Measurements from ENCODE around the gene RNF183.

The RNF183 gene, protein sequence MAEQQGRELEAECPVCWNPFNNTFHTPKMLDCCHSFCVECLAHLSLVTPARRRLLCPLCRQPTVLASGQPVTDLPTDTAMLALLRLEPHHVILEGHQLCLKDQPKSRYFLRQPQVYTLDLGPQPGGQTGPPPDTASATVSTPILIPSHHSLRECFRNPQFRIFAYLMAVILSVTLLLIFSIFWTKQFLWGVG

DNA sequence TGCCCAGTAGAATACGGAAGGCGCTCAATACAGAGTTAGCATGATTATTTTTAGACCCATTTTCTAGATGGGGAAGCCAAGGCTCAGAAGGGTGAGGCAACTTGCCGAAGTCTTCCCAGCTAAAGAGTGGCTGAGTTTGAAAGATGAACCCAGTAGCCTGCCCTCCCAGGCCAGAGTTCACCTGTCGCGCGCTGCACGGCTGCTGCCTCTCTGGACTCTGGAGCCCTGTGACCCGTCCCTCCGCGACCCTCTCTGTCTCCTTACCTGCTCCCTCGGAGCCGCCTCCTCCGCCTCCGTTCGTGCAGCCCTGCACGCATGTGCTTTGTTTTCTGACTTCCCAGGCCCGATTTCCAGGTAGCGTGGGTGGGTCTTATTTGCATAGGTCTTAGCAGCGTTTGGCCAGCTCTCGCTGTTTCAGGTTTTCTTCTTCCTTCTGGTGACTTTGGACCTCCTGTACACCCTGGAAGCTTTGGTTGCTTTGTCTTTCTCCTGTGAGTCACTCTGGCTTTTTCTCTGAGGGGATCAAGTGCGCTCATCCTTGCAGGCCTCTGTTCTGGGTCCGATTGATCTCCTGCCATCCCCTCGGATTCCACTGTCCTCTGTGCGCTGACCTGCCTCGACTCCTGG, at the start of gene RNF183:
RNF183 (minus strand) TSS at position 585 of the 627 bp plus-strand sequence. CDS start 5,192 bp downstream, outside the sequence.
- Histone ChIP-seq H3K9me3 (ENCODE audit: control insufficient read depth, low read depth, low read length) (no peaks in the 10 kb centered on the region), H3K36me3 (ENCODE audit: control insufficient read depth, low read depth, low read length) (no peaks in the 10 kb centered on the region), H3K4me3 (ENCODE audit: low read length) (no peak within 1 kb of the TSS), H3K27ac (ENCODE audit: low read length) (no peak within 1 kb of the TSS), H3K27me3 (ENCODE audit: control insufficient read depth, insufficient read depth, low read length) (no peaks in the 10 kb centered on the region), H3K4me1 (ENCODE audit: control insufficient read depth, low read depth, low read length) (no peaks in the 10 kb centered on the region), H3K9ac (ENCODE audit: low read length) (no peak within 1 kb of the TSS)

DNA sequence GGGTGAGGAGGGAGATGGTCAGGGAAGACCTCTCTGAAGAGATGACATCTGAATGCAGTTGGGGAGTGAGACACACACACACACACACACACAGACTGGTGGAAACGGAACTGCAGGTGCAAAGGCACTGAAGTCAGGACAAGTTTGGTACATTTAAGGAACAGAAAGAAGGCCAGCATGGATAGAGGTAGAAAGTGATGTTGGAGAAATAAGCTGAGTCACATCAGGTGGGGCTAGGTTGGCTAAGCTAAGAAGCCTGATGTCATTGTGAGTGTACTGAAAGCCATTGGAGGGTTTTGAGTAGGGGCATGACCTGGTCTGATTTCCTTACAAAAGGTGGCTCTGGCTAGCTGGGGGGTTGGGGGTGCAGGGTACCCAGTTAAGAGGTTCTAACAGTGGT, 49.2 kb upstream of the RNF183 start:
- H3K27ac ChIP-seq (ENCODE audit: low read length) = no peak overlapping the region
- H3K4me1 ChIP-seq (ENCODE audit: control insufficient read depth, low read depth, low read length) = peaks cover 9% of the 10 kb centered on the region
- H3K4me3 ChIP-seq (ENCODE audit: low read length) = no peak overlapping the region
- H3K27me3 ChIP-seq (ENCODE audit: control insufficient read depth, insufficient read depth, low read length) = peaks cover 36% of the 10 kb centered on the region
- H3K9me3 ChIP-seq (ENCODE audit: control insufficient read depth, low read depth, low read length) = no peaks in the 10 kb centered on the region
- H3K9ac ChIP-seq (ENCODE audit: low read length) = no peak overlapping the region
- no peaks in the 10 kb centered on the region for H3K36me3 ChIP-seq (ENCODE audit: control insufficient read depth, low read depth, low read length)

DNA sequence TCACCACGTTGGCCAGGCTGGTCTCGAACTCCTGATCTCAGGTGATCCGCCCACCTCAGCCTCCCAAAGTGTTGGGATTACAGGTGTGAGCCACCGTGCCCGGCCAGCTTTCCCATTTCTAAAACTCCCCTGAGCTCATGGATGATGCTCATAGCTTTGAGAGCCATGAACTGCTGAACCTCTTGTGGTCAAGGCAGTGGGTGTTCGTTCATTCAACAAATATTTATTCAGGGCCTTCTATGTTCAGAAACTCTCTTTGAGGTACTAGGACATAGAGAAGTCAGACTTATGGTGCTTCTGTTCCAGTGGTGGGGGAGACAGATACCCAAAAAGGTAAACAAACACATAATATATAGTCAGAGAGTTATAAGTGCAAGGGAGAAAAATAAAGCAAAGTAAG, 48.8 kb upstream of the RNF183 start:
- no peaks in the 10 kb centered on the region for H3K9me3 ChIP-seq (ENCODE audit: control insufficient read depth, low read depth, low read length)
- H3K27ac ChIP-seq (ENCODE audit: low read length) = no peak overlapping the region
- H3K9ac ChIP-seq (ENCODE audit: low read length) = no peak overlapping the region
- peaks cover 9% of the 10 kb centered on the region for H3K4me1 ChIP-seq (ENCODE audit: control insufficient read depth, low read depth, low read length)
- H3K4me3 ChIP-seq (ENCODE audit: low read length) = no peak overlapping the region
- no peaks in the 10 kb centered on the region for H3K36me3 ChIP-seq (ENCODE audit: control insufficient read depth, low read depth, low read length)
- peaks cover 37% of the 10 kb centered on the region for H3K27me3 ChIP-seq (ENCODE audit: control insufficient read depth, insufficient read depth, low read length)

DNA sequence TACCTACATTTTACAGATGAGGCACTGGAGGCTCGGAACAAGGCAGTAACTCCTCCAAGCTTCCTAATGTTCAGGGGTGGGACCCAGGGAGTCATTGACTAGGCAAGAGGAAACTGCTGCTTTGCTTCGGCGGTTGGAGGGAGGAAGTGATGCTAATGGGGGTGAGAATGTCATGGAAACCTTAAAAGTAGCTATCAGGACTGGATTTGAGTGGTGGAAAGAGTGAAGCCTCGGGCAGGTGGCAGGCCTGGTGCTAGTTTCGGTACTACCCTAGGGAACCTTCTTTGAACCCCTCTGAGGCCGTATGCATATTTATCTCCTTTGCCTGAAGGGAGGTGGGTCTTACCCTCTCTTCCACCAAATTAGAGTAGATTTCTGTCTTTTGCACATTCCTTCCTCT, 47.8 kb upstream of the RNF183 start:
- no peak overlapping the region for H3K9ac ChIP-seq (ENCODE audit: low read length)
- no peak overlapping the region for H3K27ac ChIP-seq (ENCODE audit: low read length)
- H3K4me3 ChIP-seq (ENCODE audit: low read length) = no peak overlapping the region
- H3K9me3 ChIP-seq (ENCODE audit: control insufficient read depth, low read depth, low read length) = no peaks in the 10 kb centered on the region
- peaks cover 9% of the 10 kb centered on the region for H3K4me1 ChIP-seq (ENCODE audit: control insufficient read depth, low read depth, low read length)
- peaks cover 37% of the 10 kb centered on the region for H3K27me3 ChIP-seq (ENCODE audit: control insufficient read depth, insufficient read depth, low read length)
- no peaks in the 10 kb centered on the region for H3K36me3 ChIP-seq (ENCODE audit: control insufficient read depth, low read depth, low read length)

DNA sequence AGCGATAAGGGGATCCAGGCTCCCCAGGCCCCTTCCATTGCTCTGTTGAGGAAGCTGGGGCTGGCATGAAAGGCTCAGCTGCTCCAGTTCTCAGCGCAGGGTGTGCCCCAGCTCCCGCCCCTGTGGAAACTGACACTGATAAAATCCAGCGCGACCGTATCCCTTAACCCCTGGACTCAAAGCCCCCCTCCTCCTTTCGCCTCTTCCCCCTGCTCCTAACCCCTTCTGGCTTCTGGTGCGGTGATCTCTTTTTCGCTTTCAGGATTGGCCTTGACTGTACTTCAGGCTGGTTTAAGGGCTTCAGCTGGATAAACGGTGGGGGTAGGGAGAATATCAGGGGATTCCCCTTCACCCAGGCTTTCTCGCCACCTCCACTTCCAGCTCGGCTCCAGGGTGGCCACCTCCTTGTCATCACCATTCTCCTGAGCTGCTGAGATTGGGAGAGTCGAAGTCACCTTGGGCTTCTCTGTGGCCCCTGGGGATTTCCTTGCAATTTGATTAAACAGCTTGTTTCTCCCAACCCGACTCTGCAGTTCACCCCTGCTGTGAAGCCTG, 47.0 kb upstream of the RNF183 start:
- Histone ChIP-seq H3K4me3 (ENCODE audit: low read length) (peak overlapping the region; percentile 56), H3K27me3 (ENCODE audit: control insufficient read depth, insufficient read depth, low read length) (peaks cover 37% of the 10 kb centered on the region), H3K27ac (ENCODE audit: low read length) (no peak overlapping the region)

DNA sequence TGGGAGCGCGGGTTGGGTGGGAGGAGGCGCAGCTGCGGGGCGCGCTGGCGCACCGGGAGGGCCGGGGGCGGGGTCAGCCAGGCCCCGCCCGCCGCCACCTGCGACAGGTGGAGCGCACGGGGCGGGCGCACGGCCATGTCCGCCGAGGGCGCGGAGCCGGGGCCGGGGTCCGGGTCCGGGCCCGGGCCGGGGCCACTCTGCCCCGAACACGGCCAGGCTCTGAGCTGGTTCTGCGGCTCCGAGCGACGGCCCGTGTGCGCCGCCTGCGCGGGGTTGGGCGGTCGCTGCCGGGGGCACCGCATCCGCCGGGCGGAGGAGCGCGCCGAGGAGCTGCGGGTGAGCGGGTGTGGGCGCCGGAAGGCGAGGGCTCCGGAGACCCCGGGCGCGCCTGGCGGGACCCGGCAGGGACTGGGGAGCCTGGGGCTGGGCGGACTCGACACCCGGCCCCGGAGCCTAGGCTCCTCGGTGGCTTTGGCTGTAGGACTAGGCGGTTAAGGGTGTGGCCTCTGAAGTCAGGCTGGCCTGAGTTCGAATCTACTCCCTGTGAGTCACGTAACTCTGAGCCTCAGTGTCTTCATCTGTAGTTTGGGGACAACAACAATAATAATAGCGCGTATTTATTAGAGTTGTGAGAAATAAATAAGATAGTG, 46.4 kb upstream of the RNF183 start, which contains the start of gene BSPRY:
BSPRY (plus strand) TSS at position 97 of the 650 bp plus-strand sequence; CDS start at position 136, 39 bp downstream.
- no peak within 1 kb of the TSS for H3K9ac ChIP-seq (ENCODE audit: low read length)
- H3K27me3 ChIP-seq (ENCODE audit: control insufficient read depth, insufficient read depth, low read length) = peaks cover 37% of the 10 kb centered on the region
- no peaks in the 10 kb centered on the region for H3K36me3 ChIP-seq (ENCODE audit: control insufficient read depth, low read depth, low read length)
- no peaks in the 10 kb centered on the region for H3K9me3 ChIP-seq (ENCODE audit: control insufficient read depth, low read depth, low read length)
- H3K27ac ChIP-seq (ENCODE audit: low read length) = no peak within 1 kb of the TSS
- peak within 1 kb of the TSS; percentile 56 for H3K4me3 ChIP-seq (ENCODE audit: low read length)
- H3K4me1 ChIP-seq (ENCODE audit: control insufficient read depth, low read depth, low read length) = peaks cover 9% of the 10 kb centered on the region

More for the DNA sequence above, 47.0 kb upstream of the RNF183 start:
- Histone ChIP-seq H3K36me3 (ENCODE audit: control insufficient read depth, low read depth, low read length) (no peaks in the 10 kb centered on the region), H3K4me1 (ENCODE audit: control insufficient read depth, low read depth, low read length) (peaks cover 9% of the 10 kb centered on the region), H3K9ac (ENCODE audit: low read length) (no peak overlapping the region), H3K9me3 (ENCODE audit: control insufficient read depth, low read depth, low read length) (no peaks in the 10 kb centered on the region)

DNA sequence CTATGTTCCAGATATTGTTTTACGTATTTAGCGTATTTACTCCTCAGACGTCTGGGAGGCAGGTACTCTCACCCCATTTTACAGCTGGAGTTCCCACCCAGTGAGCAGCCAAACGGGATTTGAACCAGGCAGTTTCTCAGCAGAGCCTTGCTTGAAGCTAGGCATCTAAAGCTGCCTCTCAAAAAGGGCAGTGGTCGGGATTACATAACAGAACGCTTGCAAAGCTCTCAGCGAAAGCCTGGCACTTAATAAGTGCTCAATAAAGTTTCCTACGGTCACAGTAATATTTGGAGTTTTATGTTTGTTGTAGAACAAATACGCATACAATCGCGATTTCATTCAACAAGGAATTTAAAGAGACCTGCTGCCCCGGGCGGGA, 45.9 kb upstream of the RNF183 start:
- H3K9ac ChIP-seq (ENCODE audit: low read length) = no peak overlapping the region
- H3K9me3 ChIP-seq (ENCODE audit: control insufficient read depth, low read depth, low read length) = no peaks in the 10 kb centered on the region
- peaks cover 37% of the 10 kb centered on the region for H3K27me3 ChIP-seq (ENCODE audit: control insufficient read depth, insufficient read depth, low read length)
- H3K27ac ChIP-seq (ENCODE audit: low read length) = no peak overlapping the region
- H3K4me3 ChIP-seq (ENCODE audit: low read length) = peak overlapping the region; percentile 56
- H3K36me3 ChIP-seq (ENCODE audit: control insufficient read depth, low read depth, low read length) = no peaks in the 10 kb centered on the region
- peaks cover 9% of the 10 kb centered on the region for H3K4me1 ChIP-seq (ENCODE audit: control insufficient read depth, low read depth, low read length)

DNA sequence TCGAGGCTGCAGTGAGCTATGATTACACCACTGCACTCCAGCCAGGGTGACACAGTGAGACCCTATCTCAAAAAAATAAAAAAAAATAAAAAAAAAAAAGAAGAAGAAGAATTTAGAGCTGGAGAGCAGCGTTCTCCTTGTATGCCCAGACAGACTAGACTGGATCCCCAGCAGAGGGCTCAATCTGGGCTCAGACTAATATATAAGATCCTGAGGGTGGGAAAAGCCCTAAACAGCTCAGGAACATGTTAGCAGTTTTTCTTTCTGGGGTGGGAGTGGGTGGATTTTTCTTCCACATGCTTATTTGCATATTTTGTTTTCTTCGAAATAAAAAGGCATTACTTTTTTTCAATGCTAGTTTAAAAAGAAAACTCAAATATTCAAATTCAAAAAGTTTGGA, 45.3 kb upstream of the RNF183 start:
- Histone ChIP-seq H3K4me3 (ENCODE audit: low read length) (no peak overlapping the region), H3K9me3 (ENCODE audit: control insufficient read depth, low read depth, low read length) (no peaks in the 10 kb centered on the region), H3K4me1 (ENCODE audit: control insufficient read depth, low read depth, low read length) (peaks cover 9% of the 10 kb centered on the region), H3K27me3 (ENCODE audit: control insufficient read depth, insufficient read depth, low read length) (peaks cover 37% of the 10 kb centered on the region), H3K9ac (ENCODE audit: low read length) (no peak overlapping the region), H3K27ac (ENCODE audit: low read length) (no peak overlapping the region), H3K36me3 (ENCODE audit: control insufficient read depth, low read depth, low read length) (no peaks in the 10 kb centered on the region)

DNA sequence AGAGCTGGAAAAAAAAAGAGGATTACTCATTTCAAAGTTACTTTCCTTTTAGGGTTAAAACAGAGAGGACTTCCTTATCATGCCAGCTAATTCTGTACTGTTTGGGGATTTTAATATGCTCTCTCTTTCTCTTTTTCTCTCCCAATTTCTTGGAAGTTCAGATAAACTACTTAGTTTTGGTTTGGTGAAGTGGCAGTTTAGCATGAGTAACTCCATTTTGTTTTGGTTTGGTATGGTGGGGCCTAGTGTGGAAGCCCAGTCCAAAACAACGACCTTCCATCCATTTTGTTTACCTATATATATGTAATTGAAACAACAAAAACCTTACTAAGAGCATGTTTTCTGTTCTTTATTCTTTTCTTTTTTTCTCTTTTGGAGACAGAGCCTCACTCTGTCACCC, 42.5 kb upstream of the RNF183 start:
- Histone ChIP-seq H3K4me1 (ENCODE audit: control insufficient read depth, low read depth, low read length) (peaks cover 6% of the 10 kb centered on the region), H3K27me3 (ENCODE audit: control insufficient read depth, insufficient read depth, low read length) (peaks cover 40% of the 10 kb centered on the region), H3K4me3 (ENCODE audit: low read length) (no peak overlapping the region), H3K9me3 (ENCODE audit: control insufficient read depth, low read depth, low read length) (no peaks in the 10 kb centered on the region), H3K27ac (ENCODE audit: low read length) (no peak overlapping the region), H3K9ac (ENCODE audit: low read length) (no peak overlapping the region), H3K36me3 (ENCODE audit: control insufficient read depth, low read depth, low read length) (no peaks in the 10 kb centered on the region)

DNA sequence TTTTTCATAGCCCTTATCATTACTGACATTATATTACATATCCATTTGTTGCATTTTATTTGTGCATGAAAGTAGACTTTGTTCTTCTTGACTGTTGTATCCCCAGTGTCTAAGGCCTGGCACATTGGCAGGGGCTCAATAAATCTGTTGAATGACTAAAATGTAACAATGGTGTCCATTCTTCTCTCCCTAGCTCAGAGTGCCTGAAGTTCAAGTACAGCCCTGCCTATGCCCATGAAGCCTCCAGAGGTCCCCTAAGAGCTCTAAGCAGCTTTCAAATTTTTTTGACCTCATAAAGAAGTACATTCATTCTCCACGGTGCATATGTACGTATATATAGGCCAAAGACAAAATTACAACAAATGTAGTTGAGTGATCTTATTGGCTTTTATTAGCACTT, 42.0 kb upstream of the RNF183 start:
- Histone ChIP-seq H3K9me3 (ENCODE audit: control insufficient read depth, low read depth, low read length) (no peaks in the 10 kb centered on the region), H3K4me1 (ENCODE audit: control insufficient read depth, low read depth, low read length) (peaks cover 3% of the 10 kb centered on the region), H3K27me3 (ENCODE audit: control insufficient read depth, insufficient read depth, low read length) (peaks cover 38% of the 10 kb centered on the region), H3K27ac (ENCODE audit: low read length) (no peak overlapping the region), H3K36me3 (ENCODE audit: control insufficient read depth, low read depth, low read length) (no peaks in the 10 kb centered on the region), H3K4me3 (ENCODE audit: low read length) (no peak overlapping the region), H3K9ac (ENCODE audit: low read length) (no peak overlapping the region)

DNA sequence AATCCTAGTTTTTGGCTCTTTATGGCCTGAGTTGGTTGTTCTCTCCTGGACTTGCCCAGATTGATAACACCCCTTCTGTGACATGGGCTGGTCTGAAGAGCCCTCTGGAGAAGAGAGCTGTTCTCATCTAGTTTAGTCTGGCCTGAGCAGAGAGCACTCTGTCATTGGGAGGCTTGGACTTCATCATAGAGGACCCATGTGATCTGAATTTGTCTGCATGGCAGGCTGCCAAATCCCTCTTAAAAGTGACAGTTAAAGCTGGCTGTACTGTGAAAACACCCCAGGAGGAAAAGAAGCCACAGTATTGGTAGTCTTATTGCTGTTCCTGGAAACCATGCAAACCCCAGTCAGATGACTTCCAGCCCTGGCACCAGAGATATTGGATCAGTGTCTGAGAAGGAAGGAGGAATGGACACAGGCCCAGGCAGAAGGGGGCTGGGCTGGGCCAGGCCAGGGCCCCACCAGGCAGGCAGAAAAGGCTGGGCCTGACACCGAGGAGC, 40.6 kb upstream of the RNF183 start:
- Histone ChIP-seq H3K27ac (ENCODE audit: low read length) (no peak overlapping the region), H3K36me3 (ENCODE audit: control insufficient read depth, low read depth, low read length) (no peaks in the 10 kb centered on the region), H3K27me3 (ENCODE audit: control insufficient read depth, insufficient read depth, low read length) (peaks cover 26% of the 10 kb centered on the region), H3K9me3 (ENCODE audit: control insufficient read depth, low read depth, low read length) (no peaks in the 10 kb centered on the region), H3K4me3 (ENCODE audit: low read length) (no peak overlapping the region), H3K9ac (ENCODE audit: low read length) (no peak overlapping the region), H3K4me1 (ENCODE audit: control insufficient read depth, low read depth, low read length) (no peaks in the 10 kb centered on the region)
